ENCODE measurements around the gene PPP2R5D. TPM values are rescaled to one million over a fixed set of nuclear protein-coding genes. Genes with fewer than 3 reads are reported as not detected.
A peak's percentile ranks its signal among the peaks of the same experiment; 100 is the strongest.

The PPP2R5D gene
- polyA plus RNA-seq, 4 donors: 63.3 to 70.8 (median 66.6) TPM

- peak in 1 of 4 donors; percentile 25 for DNase-seq (ENCODE audit: low read depth in 4 of 4, low spot score in 3 of 4)
These were observed 68.6 kb downstream of the PPP2R5D start for GRCh38 chr6:43052842-43053544.

GRCh38 chr6:43053545-43054205, 69.3 kb downstream of the PPP2R5D start, which contains the start of gene CUL7:
CUL7 (minus strand) TSS chr6:43053851; CDS start chr6:43052788, 1,063 bp downstream.
- peak; percentile 83 to 89 (median 86) for DNase-seq (ENCODE audit: low read depth in 4 of 4, low spot score in 3 of 4)

GRCh38 chr6:43054206-43054943, 70.0 kb downstream of the PPP2R5D start:
- no peak for DNase-seq (ENCODE audit: low read depth in 4 of 4, low spot score in 3 of 4)

GRCh38 chr6:43055966-43056365, 71.6 kb downstream of the PPP2R5D start:
- no peak for DNase-seq (ENCODE audit: low read depth in 4 of 4, low spot score in 3 of 4)

- no peak for DNase-seq (ENCODE audit: low read depth in 4 of 4, low spot score in 3 of 4)
These were observed 74.2 kb downstream of the PPP2R5D start for GRCh38 chr6:43058531-43058930.

- DNase-seq (ENCODE audit: low read depth in 4 of 4, low spot score in 3 of 4): peak; percentile 94 to 99 (median 98)
These were observed 75.0 kb downstream of the PPP2R5D start, which contains the start of the genes KLC4 and MRPL2 for GRCh38 chr6:43059168-43060033. KLC4 (plus strand) TSS chr6:43059631; CDS start chr6:43061336, 1,705 bp downstream. MRPL2 (minus strand) TSS chr6:43059434; CDS start chr6:43059381, 53 bp downstream.

GRCh38 chr6:43060034-43060754, 75.8 kb downstream of the PPP2R5D start:
- DNase-seq (ENCODE audit: low read depth in 4 of 4, low spot score in 3 of 4): no peak

GRCh38 chr6:43060755-43061633, 76.6 kb downstream of the PPP2R5D start:
- DNase-seq (ENCODE audit: low read depth in 4 of 4, low spot score in 3 of 4): no peak

GRCh38 chr6:43061861-43062260, 77.5 kb downstream of the PPP2R5D start:
- DNase-seq (ENCODE audit: low read depth in 4 of 4, low spot score in 3 of 4): no peak

Other genes starting within 250 kb of the PPP2R5D start
- gene TBCC, start 238.5 kb upstream of the PPP2R5D start, polyA plus RNA-seq (ENCODE audit: insufficient read length in 4 of 4): 10 to 100 TPM; 23.2 to 25.3 (median 23.6) TPM
- gene BICRAL, start 202.5 kb upstream of the PPP2R5D start, polyA plus RNA-seq (ENCODE audit: insufficient read length in 4 of 4): 10 to 100 TPM; 14.7 to 18.1 (median 16.1) TPM
- 100 to 1,000 TPM; 104 to 119 (median 111) TPM for gene RPL7L1, start 105.0 kb upstream of the PPP2R5D start, polyA plus RNA-seq (ENCODE audit: insufficient read length in 4 of 4)
- gene PTCRA, start 68.5 kb upstream of the PPP2R5D start, polyA plus RNA-seq (ENCODE audit: insufficient read length in 4 of 4): under 1 TPM in 3 of 4 donors, not detected in 1; 0.15 to 0.36 (median 0.30) TPM
- gene CNPY3, start 55.1 kb upstream of the PPP2R5D start, polyA plus RNA-seq (ENCODE audit: insufficient read length in 4 of 4): 10 to 100 TPM; 54.2 to 65.9 (median 61.5) TPM
- gene GNMT, start 23.8 kb upstream of the PPP2R5D start, polyA plus RNA-seq (ENCODE audit: insufficient read length in 4 of 4): 1 to 10 TPM in 2 of 4 donors, under 1 TPM in 2; 0.72 to 1.1 (median 0.95) TPM
- 10 to 100 TPM; 20.5 to 24.5 (median 22.4) TPM for gene PEX6, start 5.4 kb upstream of the PPP2R5D start, polyA plus RNA-seq (ENCODE audit: insufficient read length in 4 of 4)
- 10 to 100 TPM; 86.6 to 99.6 (median 89.4) TPM for gene MEA1, start 29.4 kb downstream of the PPP2R5D start, polyA plus RNA-seq (ENCODE audit: insufficient read length in 4 of 4)
- gene KLHDC3, start 29.7 kb downstream of the PPP2R5D start, polyA plus RNA-seq (ENCODE audit: insufficient read length in 4 of 4): 100 to 1,000 TPM in 2 of 4 donors, 10 to 100 TPM in 2; 98.2 to 109 (median 99.7) TPM
- gene RRP36, start 37.1 kb downstream of the PPP2R5D start, polyA plus RNA-seq (ENCODE audit: insufficient read length in 4 of 4): 10 to 100 TPM; 56.2 to 59.8 (median 59.4) TPM
- gene CUL7, start 69.3 kb downstream of the PPP2R5D start, polyA plus RNA-seq (ENCODE audit: insufficient read length in 4 of 4): 10 to 100 TPM; 49.4 to 56.9 (median 50.7) TPM
- 10 to 100 TPM; 60.4 to 71.6 (median 62.7) TPM for gene MRPL2, start 74.9 kb downstream of the PPP2R5D start, polyA plus RNA-seq (ENCODE audit: insufficient read length in 4 of 4)
- gene KLC4, start 75.1 kb downstream of the PPP2R5D start, polyA plus RNA-seq (ENCODE audit: insufficient read length in 4 of 4): 10 to 100 TPM; 46.2 to 60.0 (median 53.8) TPM
- gene PTK7, start 91.7 kb downstream of the PPP2R5D start, polyA plus RNA-seq (ENCODE audit: insufficient read length in 4 of 4): 100 to 1,000 TPM; 234 to 249 (median 244) TPM
- gene SRF, start 186.7 kb downstream of the PPP2R5D start, polyA plus RNA-seq (ENCODE audit: insufficient read length in 4 of 4): 10 to 100 TPM; 31.3 to 33.1 (median 31.5) TPM
- gene CUL9, start 197.6 kb downstream of the PPP2R5D start, polyA plus RNA-seq (ENCODE audit: insufficient read length in 4 of 4): 10 to 100 TPM; 29.7 to 35.3 (median 32.5) TPM
- gene DNPH1, start 244.9 kb downstream of the PPP2R5D start, polyA plus RNA-seq (ENCODE audit: insufficient read length in 4 of 4): 100 to 1,000 TPM in 1 of 4 donors, 10 to 100 TPM in 3; 52.9 to 104 (median 59.9) TPM